SU-DHL-6 (cell line): ENCODE results near the gene PIK3R6.

ENCODE experiments used
- H2AFZ ChIP-seq: fragments of 200-600 bp; sonication (generic); 2 replicates; pipeline ENCODE4 v1.6.1; 2014; ENCODE audit warnings: low read depth, mild to moderate bottlenecking, moderate library complexity, mixed read lengths, antibody characterized with exemption, low read length; ENCODE audit not compliant: severe bottlenecking
- H3F3A ChIP-seq: fragments of 200-600 bp; shearing (Covaris generic); 2 replicates; pipeline ENCODE4 v1.6.0; 2016; ENCODE audit warnings: antibody characterized with exemption, mild to moderate bottlenecking; ENCODE audit not compliant: insufficient read depth
- H3K27ac ChIP-seq: fragments of 200-600 bp; sonication (generic); 2 replicates; pipeline ENCODE4 v1.5.1; 2016; ENCODE audit warnings: low read depth, mild to moderate bottlenecking, low read length, moderate library complexity, mixed read lengths
- H3K27me3 ChIP-seq: fragments of 200-600 bp; sonication (generic), shearing (Covaris generic); 2 replicates; pipeline ENCODE4 v1.6.0; 2014; ENCODE audit warnings: mild to moderate bottlenecking, low read length
- H3K36me3 ChIP-seq: fragments of 200-600 bp; sonication (generic); 2 replicates; pipeline ENCODE4 v1.6.1; 2014; ENCODE audit warnings: mild to moderate bottlenecking, low read length, mixed read lengths
- H3K4me2 ChIP-seq: fragments of 300-600, 200-600 bp; shearing (Covaris generic), sonication (generic); 2 replicates; pipeline ENCODE4 v1.6.0; 2014; ENCODE audit warnings: low read length, low read depth, mild to moderate bottlenecking; ENCODE audit not compliant: poor library complexity, severe bottlenecking
- H3K4me3 ChIP-seq: fragments of 200-600 bp; sonication (generic); 2 replicates; pipeline ENCODE4 v1.5.1; 2014; ENCODE audit warnings: antibody characterized with exemption, low read length, mild to moderate bottlenecking, mixed read lengths; ENCODE audit not compliant: insufficient read depth, poor library complexity, severe bottlenecking
- H3K79me2 ChIP-seq: fragments of 200-600 bp; sonication (generic); 2 replicates; pipeline ENCODE4 v1.6.1; 2014; ENCODE audit warnings: mild to moderate bottlenecking, low read length, moderate library complexity; ENCODE audit not compliant: insufficient read depth
- H3K9ac ChIP-seq: fragments of 200-600 bp; sonication (generic); 2 replicates; pipeline ENCODE4 v1.7.0; 2014; ENCODE audit warnings: mild to moderate bottlenecking, low read length
- H3K9me2 ChIP-seq: fragments of 200-600 bp; sonication (generic); replicated peaks from 2 replicates; pipeline ENCODE4 v1.6.1; 2014; ENCODE audit warnings: low read length; ENCODE audit not compliant: insufficient read depth
- H3K9me3 ChIP-seq: fragments of 200-600 bp; sonication (generic); 2 replicates; pipeline ENCODE4 v1.6.1; 2014; ENCODE audit warnings: low read length, mixed read lengths; ENCODE audit not compliant: insufficient read depth
- H4K20me1 ChIP-seq: fragments of 200-600 bp; sonication (generic); 2 replicates; pipeline ENCODE4 v1.6.1; 2014; ENCODE audit warnings: low read depth, mild to moderate bottlenecking, antibody characterized with exemption, low read length, moderate library complexity, mixed read lengths
- CTCF ChIP-seq: fragments of 200-600 bp; sonication (generic); IDR thresholded peaks from one replicate; pipeline ENCODE4 v1.5.1; 2017; ENCODE audit warnings: antibody characterized with exemption, mild to moderate bottlenecking, low read length, moderate library complexity; ENCODE audit not compliant: insufficient read depth, poor library complexity, severe bottlenecking
- EZH2phosphoT487 ChIP-seq: fragments of 200-600 bp; sonication (generic), shearing (Covaris generic); conservative IDR thresholded peaks from 2 replicates; pipeline ENCODE4 v1.6.1; 2018; ENCODE audit warnings: mild to moderate bottlenecking, antibody characterized with exemption, low read length, moderate library complexity, mixed read lengths

The PIK3R6 gene

GRCh38 chr17:8754890-8755289, 112.6 kb downstream of the PIK3R6 start:
- H3K9ac ChIP-seq = no peak overlapping the region
- no peaks in the 10 kb centered on the region for H3K9me3 ChIP-seq
- no peaks in the 10 kb centered on the region for H4K20me1 ChIP-seq
- no peak overlapping the region for H3K4me2 ChIP-seq
- H2AFZ ChIP-seq = no peak overlapping the region
- no peaks in the 10 kb centered on the region for H3K36me3 ChIP-seq
- TF ChIP-seq EZH2phosphoT487 (no peak), CTCF (no peak)
- H3K4me3 ChIP-seq = no peak overlapping the region
- H3K9me2 ChIP-seq = no peaks in the 10 kb centered on the region
- H3K27ac ChIP-seq = no peak overlapping the region
- no peaks in the 10 kb centered on the region for H3F3A ChIP-seq
- H3K79me2 ChIP-seq = no peaks in the 10 kb centered on the region
- H3K27me3 ChIP-seq = no peaks in the 10 kb centered on the region

GRCh38 chr17:8753976-8754440, 113.5 kb downstream of the PIK3R6 start:
- Histone ChIP-seq H3K4me3 (no peak overlapping the region), H3K27me3 (no peaks in the 10 kb centered on the region), H3K27ac (no peak overlapping the region), H3K9me2 (no peaks in the 10 kb centered on the region), H3F3A (no peaks in the 10 kb centered on the region), H3K36me3 (no peaks in the 10 kb centered on the region), H2AFZ (no peak overlapping the region), H3K4me2 (no peak overlapping the region), H3K9me3 (no peaks in the 10 kb centered on the region), H3K79me2 (no peaks in the 10 kb centered on the region), H4K20me1 (no peaks in the 10 kb centered on the region), H3K9ac (no peak overlapping the region)
- no peak for TF ChIP-seq EZH2phosphoT487
- TF ChIP-seq CTCF = peak; percentile 46

- H3K4me2 ChIP-seq = no peak overlapping the region
- TF ChIP-seq CTCF (no peak), EZH2phosphoT487 (no peak)
- no peaks in the 10 kb centered on the region for H3K79me2 ChIP-seq
- H3K36me3 ChIP-seq = no peaks in the 10 kb centered on the region
- no peaks in the 10 kb centered on the region for H3K27me3 ChIP-seq
- no peak overlapping the region for H3K4me3 ChIP-seq
- no peak overlapping the region for H2AFZ ChIP-seq
- H3K27ac ChIP-seq = no peak overlapping the region
- H3K9me3 ChIP-seq = no peaks in the 10 kb centered on the region
- no peak overlapping the region for H3K9ac ChIP-seq
- H3F3A ChIP-seq = no peaks in the 10 kb centered on the region
- H3K9me2 ChIP-seq = no peaks in the 10 kb centered on the region
- no peaks in the 10 kb centered on the region for H4K20me1 ChIP-seq
Observed at GRCh38 chr17:8753136-8753975, 114.1 kb downstream of the PIK3R6 start.
